ENCODE measurements around the gene MRE11.

DNA sequence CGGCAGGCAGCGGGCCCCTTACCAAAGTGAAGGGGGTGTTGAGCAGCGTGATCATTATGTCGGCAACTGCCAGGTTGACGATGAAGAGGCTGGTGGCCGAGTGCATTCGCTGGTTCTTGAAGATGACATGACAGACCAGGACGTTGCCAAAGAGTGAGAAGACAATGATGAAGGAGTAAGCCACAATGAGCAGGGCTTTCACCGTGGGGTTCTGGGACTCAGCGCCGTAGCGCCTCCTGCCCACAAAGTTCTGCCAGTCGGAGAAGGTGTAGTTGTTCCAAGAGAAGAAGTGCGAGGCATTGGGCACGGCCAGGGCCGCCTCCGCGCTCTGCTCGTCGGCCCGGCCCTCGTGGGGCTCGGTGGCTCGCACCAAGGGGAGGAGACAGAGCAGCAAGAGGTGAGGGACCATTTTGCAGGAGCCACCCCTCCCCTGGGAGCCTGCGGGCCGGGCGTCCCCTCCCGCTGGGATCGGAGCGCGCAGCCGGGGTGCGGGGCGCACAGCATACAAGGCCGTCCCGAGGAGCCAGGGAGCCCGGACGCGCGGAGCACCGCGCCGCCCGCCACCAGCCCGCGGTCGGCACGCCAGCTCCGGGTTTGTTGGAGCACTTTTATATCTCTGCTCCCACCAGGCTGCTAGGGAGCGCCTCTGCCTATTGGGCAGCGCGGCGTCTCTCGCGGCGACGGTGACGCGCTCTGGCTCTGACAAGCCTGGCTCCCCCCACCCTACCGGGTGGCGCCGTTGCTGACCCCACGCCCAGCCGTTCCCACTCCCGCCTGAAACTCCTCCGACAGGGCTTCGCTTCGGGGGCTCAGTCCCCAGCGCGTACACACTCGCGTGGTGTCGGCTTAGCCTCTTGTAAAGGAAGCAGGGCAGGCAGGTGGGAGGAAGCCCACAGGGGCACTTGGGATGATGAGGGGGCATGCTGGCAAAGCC, 92.5 kb downstream of the MRE11 start, which contains the start of gene GPR83:
- TF ChIP-seq ZNF24 (tag by site-specific recombination; IDR thresholded peaks at IDR 0.05) (no peak), GLI4 (tag by site-specific recombination; IDR thresholded peaks at IDR 0.05) (no peak)
